Left ventricle myocardium inferior (tissue), 1 donor: ENCODE results near the gene WDR27. TPM values are rescaled to one million over a fixed set of nuclear protein-coding genes. Genes with fewer than 3 reads are reported as not detected.

Experiments used
- DNase-seq: peaks from one replicate; pipeline ENCODE4 v3.0.0-alpha.2; 2020
- H3K27ac ChIP-seq: fragments of 200-600 bp; replicated peaks from 2 replicates; pipeline ENCODE4 v1.8.0; 2021
- H3K27me3 ChIP-seq: fragments of 200-600 bp; 2 replicates; pipeline ENCODE4 v1.8.0; 2021; ENCODE audit warnings: low read depth
- H3K36me3 ChIP-seq: fragments of 200-600 bp; 2 replicates; pipeline ENCODE4 v1.8.0; 2021
- H3K4me1 ChIP-seq: fragments of 200-600 bp; 2 replicates; pipeline ENCODE4 v1.8.0; 2021
- H3K4me3 ChIP-seq: fragments of 200-600 bp; 2 replicates; pipeline ENCODE4 v1.8.0; 2021; ENCODE audit warnings: mild to moderate bottlenecking, moderate library complexity
- H3K9me3 ChIP-seq: fragments of 200-600 bp; replicated peaks from 2 replicates; pipeline ENCODE4 v1.8.0; 2021
- intact Hi-C: fragments of 100-400 bp; cut with micrococcal nuclease; formaldehyde crosslinking; loops from one replicate; pipeline ENCODE4 v1.11.0; 2022
- total RNA-seq: library from RNA; stranded (reverse); fragmentation: NEBNext Ultra II Directional; extraction: Animal tissue kit (Norgen Biotek cat#: 25700); gene quantifications from one replicate; pipeline ENCODE4 v1.2.1, GENCODE V29; 2021
- TF ChIP-seq, protein P1 (sequence below): fragments of 200-600 bp; IDR thresholded peaks from 2 replicates; pipeline ENCODE4 v1.8.0; 2021; ENCODE audit warnings: antibody characterized with exemption, mild to moderate bottlenecking, borderline replicate concordance
- donor health status: DM: no; HTN: yes; CAD: no; lungs with severe emphysema.

WDR27 gene
- total RNA-seq, 1 donor from 2014 or later = 9.1 TPM

DNA sequence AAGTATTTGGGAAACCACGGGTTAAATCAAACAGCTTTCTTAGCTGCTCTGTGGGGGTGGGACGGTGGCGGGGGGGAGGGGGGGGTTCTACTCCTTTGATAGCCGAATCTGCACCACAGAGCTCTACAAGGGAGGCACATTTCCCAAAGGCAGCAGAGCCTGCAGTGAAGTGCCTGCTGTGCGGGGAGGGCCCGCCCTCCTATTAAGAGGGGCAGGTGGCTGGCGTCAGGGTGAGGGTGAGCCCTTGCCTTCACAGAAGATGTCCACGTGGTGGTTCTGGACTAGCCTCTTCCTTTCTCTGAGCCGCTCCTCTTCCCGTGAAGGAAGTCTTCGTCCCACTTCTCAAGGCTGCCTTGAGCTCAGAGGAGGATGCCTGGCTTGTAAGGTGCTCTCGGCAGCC is 273.3 kb downstream of the WDR27 start:
- no peak overlapping the region for H3K4me3 ChIP-seq
- H3K4me1 ChIP-seq = peaks cover 8% of the 10 kb centered on the region
- intact Hi-C loops = no loop called here
- H3K27me3 ChIP-seq = peaks cover 35% of the 10 kb centered on the region
- TF ChIP-seq, protein P1, sequence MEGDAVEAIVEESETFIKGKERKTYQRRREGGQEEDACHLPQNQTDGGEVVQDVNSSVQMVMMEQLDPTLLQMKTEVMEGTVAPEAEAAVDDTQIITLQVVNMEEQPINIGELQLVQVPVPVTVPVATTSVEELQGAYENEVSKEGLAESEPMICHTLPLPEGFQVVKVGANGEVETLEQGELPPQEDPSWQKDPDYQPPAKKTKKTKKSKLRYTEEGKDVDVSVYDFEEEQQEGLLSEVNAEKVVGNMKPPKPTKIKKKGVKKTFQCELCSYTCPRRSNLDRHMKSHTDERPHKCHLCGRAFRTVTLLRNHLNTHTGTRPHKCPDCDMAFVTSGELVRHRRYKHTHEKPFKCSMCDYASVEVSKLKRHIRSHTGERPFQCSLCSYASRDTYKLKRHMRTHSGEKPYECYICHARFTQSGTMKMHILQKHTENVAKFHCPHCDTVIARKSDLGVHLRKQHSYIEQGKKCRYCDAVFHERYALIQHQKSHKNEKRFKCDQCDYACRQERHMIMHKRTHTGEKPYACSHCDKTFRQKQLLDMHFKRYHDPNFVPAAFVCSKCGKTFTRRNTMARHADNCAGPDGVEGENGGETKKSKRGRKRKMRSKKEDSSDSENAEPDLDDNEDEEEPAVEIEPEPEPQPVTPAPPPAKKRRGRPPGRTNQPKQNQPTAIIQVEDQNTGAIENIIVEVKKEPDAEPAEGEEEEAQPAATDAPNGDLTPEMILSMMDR = no peak
- peak overlapping the region; percentile 74 for H3K27ac ChIP-seq
- H3K36me3 ChIP-seq = no peaks in the 10 kb centered on the region
- peaks cover 41% of the 10 kb centered on the region for H3K9me3 ChIP-seq
- no peak for DNase-seq

DNA sequence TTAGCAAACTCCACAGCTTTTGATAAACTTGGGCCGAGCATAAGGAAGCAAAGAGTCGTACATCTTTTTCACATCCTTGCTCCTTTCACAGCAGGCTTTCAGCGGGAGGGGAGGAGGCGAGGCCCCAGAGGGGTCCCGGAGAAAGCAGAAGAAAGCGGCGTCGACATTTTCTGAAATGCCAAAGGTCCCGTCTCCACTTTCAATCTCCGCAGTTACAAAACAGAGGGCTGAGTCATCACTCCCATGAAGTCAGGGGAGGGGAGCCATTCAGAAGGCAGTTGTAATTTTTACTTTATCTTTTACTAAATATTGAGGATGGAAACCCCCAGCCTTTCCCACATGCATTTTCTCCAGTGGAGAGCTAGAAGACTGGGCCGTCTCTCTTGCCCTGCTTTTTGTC is 274.0 kb downstream of the WDR27 start:
- H3K36me3 ChIP-seq = no peaks in the 10 kb centered on the region
- TF ChIP-seq, protein P1 = no peak
- DNase-seq = no peak
- intact Hi-C loops = no loop called here
- H3K4me1 ChIP-seq = peaks cover 8% of the 10 kb centered on the region
- peaks cover 40% of the 10 kb centered on the region for H3K27me3 ChIP-seq
- H3K9me3 ChIP-seq = peaks cover 34% of the 10 kb centered on the region
- peak overlapping the region; percentile 74 for H3K27ac ChIP-seq
- H3K4me3 ChIP-seq = no peak overlapping the region

DNA sequence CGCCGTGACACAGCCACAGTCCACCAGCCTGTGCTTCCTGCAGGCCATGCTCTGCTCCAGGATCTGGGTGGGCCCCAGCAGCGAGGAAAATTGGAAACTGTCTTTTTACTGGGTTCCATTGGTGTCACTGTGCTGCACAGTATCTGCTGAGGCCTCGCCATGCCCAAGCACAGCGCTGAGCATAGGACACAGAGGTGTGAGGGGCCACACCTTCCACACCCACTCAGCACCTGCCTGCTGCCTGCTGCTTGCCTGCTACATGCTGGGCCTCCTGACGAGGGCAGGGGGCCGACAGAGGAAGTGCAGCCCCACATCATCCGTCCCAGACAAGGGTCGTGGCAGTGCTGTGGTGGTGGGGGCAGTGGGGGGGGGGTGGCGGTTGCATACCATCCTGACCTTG is 275.2 kb downstream of the WDR27 start:
- H3K27me3 ChIP-seq = peaks cover 52% of the 10 kb centered on the region
- TF ChIP-seq, protein P1 = no peak
- intact Hi-C loops = no loop called here
- H3K4me3 ChIP-seq = no peak overlapping the region
- H3K9me3 ChIP-seq = peaks cover 22% of the 10 kb centered on the region
- no peak for DNase-seq
- H3K27ac ChIP-seq = no peak overlapping the region
- no peaks in the 10 kb centered on the region for H3K36me3 ChIP-seq
- H3K4me1 ChIP-seq = peaks cover 8% of the 10 kb centered on the region

DNA sequence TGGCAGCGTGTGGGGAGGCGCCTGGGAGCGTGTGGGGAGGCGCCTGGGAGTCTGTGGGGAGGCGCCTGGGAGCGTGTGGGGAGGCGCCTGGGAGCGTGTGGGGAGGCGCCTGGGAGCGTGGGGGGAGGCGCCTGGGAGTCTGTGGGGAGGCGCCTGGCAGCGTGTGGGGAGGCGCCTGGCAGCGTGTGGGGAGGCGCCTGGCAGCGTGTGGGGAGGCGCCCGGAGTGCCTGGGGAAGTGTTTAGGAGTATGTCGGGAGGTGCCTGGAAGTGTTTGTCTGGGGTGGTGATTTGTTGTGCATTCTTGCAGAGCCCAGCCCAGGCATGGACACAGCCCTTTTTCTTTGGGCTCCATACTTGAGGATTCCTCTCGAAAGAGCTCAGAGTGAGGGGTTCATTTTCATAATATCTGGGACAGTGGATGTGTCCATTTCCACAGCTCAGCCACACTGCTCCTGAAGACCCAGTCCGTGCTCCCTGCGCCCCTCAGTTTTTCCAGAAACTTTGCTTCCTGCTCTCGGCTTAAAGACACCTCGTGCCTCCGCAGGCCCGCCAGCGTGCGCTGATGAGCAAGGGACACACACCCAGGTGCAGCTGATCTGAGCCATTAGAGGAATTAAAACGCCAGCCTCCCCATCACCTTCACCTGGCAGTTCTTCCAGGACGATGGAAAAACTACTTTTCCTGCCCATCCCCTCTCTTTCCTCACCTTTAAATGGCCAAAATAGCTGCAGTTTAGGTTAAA is 276.0 kb downstream of the WDR27 start:
- Histone ChIP-seq H3K27ac (no peak overlapping the region), H3K27me3 (peaks cover 56% of the 10 kb centered on the region), H3K4me3 (no peak overlapping the region), H3K9me3 (peaks cover 14% of the 10 kb centered on the region), H3K4me1 (peaks cover 8% of the 10 kb centered on the region), H3K36me3 (no peaks in the 10 kb centered on the region)
- intact Hi-C loops = no loop called here
- TF ChIP-seq, protein P1 = no peak
- DNase-seq = no peak

DNA sequence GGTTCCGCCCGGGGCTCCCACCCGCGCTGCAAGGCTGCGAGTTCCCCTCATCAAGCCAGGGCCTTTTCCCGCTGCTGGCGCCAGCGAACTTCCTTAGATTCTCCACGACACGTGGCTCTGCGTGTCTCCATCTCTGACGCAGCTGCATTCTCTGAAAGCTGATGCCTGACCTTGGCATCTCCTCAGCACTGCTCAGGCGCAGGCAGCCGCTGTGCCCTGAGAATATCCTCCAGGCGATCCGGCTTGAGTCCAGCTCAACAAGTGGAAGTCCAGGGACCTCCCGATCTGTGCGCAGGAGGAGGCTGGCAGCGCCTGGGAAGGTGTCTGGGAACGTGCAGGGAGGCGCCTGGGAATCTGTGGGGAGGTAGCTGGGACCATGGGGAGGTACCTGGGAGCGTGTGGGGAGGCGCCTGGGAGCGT is 277.0 kb downstream of the WDR27 start:
- peaks cover 8% of the 10 kb centered on the region for H3K4me1 ChIP-seq
- H3K27ac ChIP-seq = no peak overlapping the region
- no peak for DNase-seq
- peaks cover 4% of the 10 kb centered on the region for H3K9me3 ChIP-seq
- TF ChIP-seq, protein P1 = no peak
- H3K27me3 ChIP-seq = peaks cover 57% of the 10 kb centered on the region
- peak overlapping the region; percentile 2 for H3K4me3 ChIP-seq
- intact Hi-C loops = no loop called here
- no peaks in the 10 kb centered on the region for H3K36me3 ChIP-seq
